GM21526 (cell line): ENCODE data around the gene PTPN5.

Experiments
- ATAC-seq: cut with Tn5 transposase; IDR thresholded peaks from one replicate; pipeline ENCODE4 v1.9.1; 2021; ENCODE audit warnings: moderate library complexity; ENCODE audit not compliant: unreplicated experiment, low FRiP score

Gene PTPN5

GRCh38 chr11:18743365-18743764, 48.2 kb downstream of the PTPN5 start:
- ATAC-seq: no peak

- ATAC-seq: no peak
These were observed 49.8 kb downstream of the PTPN5 start for GRCh38 chr11:18741783-18742182.

- ATAC-seq: no peak
These were observed 51.9 kb downstream of the PTPN5 start for GRCh38 chr11:18739685-18740084.

- ATAC-seq: no peak
These were observed 54.0 kb downstream of the PTPN5 start for GRCh38 chr11:18737642-18738041.

- no peak for ATAC-seq
These were observed 54.9 kb downstream of the PTPN5 start for GRCh38 chr11:18736590-18737148.

- ATAC-seq: no peak
These were observed 58.4 kb downstream of the PTPN5 start for GRCh38 chr11:18733202-18733601.

GRCh38 chr11:18731949-18732821, 59.4 kb downstream of the PTPN5 start:
- peak; percentile 55 for ATAC-seq

GRCh38 chr11:18731441-18731840, 60.2 kb downstream of the PTPN5 start:
- no peak for ATAC-seq

- no peak for ATAC-seq
These were observed 61.6 kb downstream of the PTPN5 start for GRCh38 chr11:18730020-18730419.

GRCh38 chr11:18729426-18729825, 62.2 kb downstream of the PTPN5 start:
- no peak for ATAC-seq

- no peak for ATAC-seq
These were observed 62.9 kb downstream of the PTPN5 start for GRCh38 chr11:18728658-18729057.

- peak; percentile 48 for ATAC-seq
These were observed 63.9 kb downstream of the PTPN5 start for GRCh38 chr11:18727479-18728236.

- ATAC-seq: no peak
These were observed 65.6 kb downstream of the PTPN5 start, which contains the start of gene IGSF22 for GRCh38 chr11:18726040-18726439. Gene IGSF22, minus strand, starts transcription at chr11:18726188. Its CDS starts 1,952 bp downstream, at chr11:18724236.

- no peak for ATAC-seq
These were observed 67.6 kb downstream of the PTPN5 start for GRCh38 chr11:18723991-18724390.

GRCh38 chr11:18722293-18722637, 69.3 kb downstream of the PTPN5 start:
- ATAC-seq: no peak

GRCh38 chr11:18721561-18722292, 69.9 kb downstream of the PTPN5 start:
- peak; percentile 83 for ATAC-seq

GRCh38 chr11:18720808-18721560, 70.6 kb downstream of the PTPN5 start:
- ATAC-seq: no peak

GRCh38 chr11:18720091-18720807, 71.3 kb downstream of the PTPN5 start:
- no peak for ATAC-seq

- no peak for ATAC-seq
These were observed 76.1 kb downstream of the PTPN5 start for GRCh38 chr11:18715476-18715875.
